ENCODE data around the gene MIS12.

MIS12 gene

GRCh38 chr17:5486206-5487124 is at the start of gene MIS12:
MIS12 (plus strand) TSS chr17:5486566; CDS start chr17:5488863, 2,297 bp downstream.
- peak; percentile 100 for DNase-seq

- peak; percentile 34 for DNase-seq
These were observed 48.5 kb upstream of the MIS12 start for GRCh38 chr17:5437721-5438317.

GRCh38 chr17:5438716-5439445 is 47.5 kb upstream of the MIS12 start, which contains the start of gene C1QBP:
C1QBP (minus strand) TSS chr17:5439155; CDS start chr17:5439073, 82 bp downstream.
- peak; percentile 88 for DNase-seq

GRCh38 chr17:5439446-5439764 is 47.0 kb upstream of the MIS12 start:
- DNase-seq, result no peak

GRCh38 chr17:5443728-5444127 is 42.6 kb upstream of the MIS12 start:
- no peak for DNase-seq

- DNase-seq, result no peak
These were observed 42.2 kb upstream of the MIS12 start for GRCh38 chr17:5444209-5444608.

GRCh38 chr17:5446786-5447185 is 39.6 kb upstream of the MIS12 start:
- DNase-seq, result no peak

- no peak for DNase-seq
These were observed 21.5 kb upstream of the MIS12 start for GRCh38 chr17:5464717-5465507.

- DNase-seq, result no peak
These were observed 20.1 kb upstream of the MIS12 start for GRCh38 chr17:5466295-5466694.

- DNase-seq, result no peak
These were observed 18.9 kb upstream of the MIS12 start for GRCh38 chr17:5467416-5467815.

GRCh38 chr17:5468075-5468473 is 18.3 kb upstream of the MIS12 start:
- DNase-seq, result no peak

- DNase-seq, result no peak
These were observed 13.9 kb upstream of the MIS12 start for GRCh38 chr17:5472511-5472910.

GRCh38 chr17:5473906-5474305 is 12.5 kb upstream of the MIS12 start:
- no peak for DNase-seq

GRCh38 chr17:5478992-5479391 is 7.4 kb upstream of the MIS12 start:
- no peak for DNase-seq

- DNase-seq, result no peak
These were observed 5.4 kb upstream of the MIS12 start for GRCh38 chr17:5480962-5481361.

- no peak for DNase-seq
These were observed 4.9 kb upstream of the MIS12 start for GRCh38 chr17:5481451-5481850.

- peak; percentile 33 for DNase-seq
These were observed 828 bp upstream of the MIS12 start, which contains the start of gene DERL2 for GRCh38 chr17:5485270-5486205. DERL2 (minus strand) TSS chr17:5486178; CDS start chr17:5486161, 17 bp downstream.

- DNase-seq, result no peak
These were observed 2.4 kb downstream of the MIS12 start for GRCh38 chr17:5488752-5489151.

- DNase-seq, result no peak
These were observed 6.6 kb downstream of the MIS12 start for GRCh38 chr17:5492970-5493369.

GRCh38 chr17:5499476-5500231 is 13.3 kb downstream of the MIS12 start:
- no peak for DNase-seq

- no peak for DNase-seq
These were observed 13.9 kb downstream of the MIS12 start for GRCh38 chr17:5500247-5500588.
